GM20431 (cell line): ENCODE results near the gene STK32C.
"Not testable (repeated sequence)": the region's sequence is repeated elsewhere in the genome, so short reads cannot be mapped to it uniquely, and the experiment has no call there.

Experiments
- in situ Hi-C: fragments of 300-500 bp; cut with MseI, MboI; formaldehyde crosslinking; loops from one replicate; pipeline ENCODE4 v1.15.0; 2020; ENCODE audit warnings: low sequenced_read_pairs; ENCODE audit not compliant: unreplicated experiment

Gene STK32C

GRCh38 chr10:132321726-132322125 lies 14.0 kb upstream of the STK32C start:
- in situ Hi-C loops = no loop called here

- in situ Hi-C loops = no loop called here
Observed at GRCh38 chr10:132320654-132321469, 13.1 kb upstream of the STK32C start.

- in situ Hi-C loops = no loop called here
Observed at GRCh38 chr10:132319853-132320653, 12.3 kb upstream of the STK32C start.

DNA sequence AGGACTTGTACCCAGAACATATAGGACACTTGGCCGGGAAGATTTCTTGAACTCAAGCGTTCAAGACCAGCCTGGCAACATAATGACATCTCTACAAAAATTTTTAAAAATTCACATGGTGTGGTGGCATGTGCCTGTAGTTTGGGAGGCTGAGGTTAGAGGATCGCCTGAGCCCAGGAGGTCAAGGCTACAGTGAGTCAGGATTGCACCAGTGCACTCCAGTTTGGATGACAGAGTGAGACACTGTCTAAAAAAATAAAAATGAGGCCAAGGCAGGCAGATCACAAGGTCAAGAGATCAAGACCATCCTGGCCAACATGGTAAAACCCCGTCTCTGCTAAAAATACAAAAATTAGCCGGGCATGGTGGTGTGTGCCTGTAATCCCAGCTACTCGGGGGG lies 9.7 kb upstream of the STK32C start:
- in situ Hi-C loops = not testable (repeated sequence)

DNA sequence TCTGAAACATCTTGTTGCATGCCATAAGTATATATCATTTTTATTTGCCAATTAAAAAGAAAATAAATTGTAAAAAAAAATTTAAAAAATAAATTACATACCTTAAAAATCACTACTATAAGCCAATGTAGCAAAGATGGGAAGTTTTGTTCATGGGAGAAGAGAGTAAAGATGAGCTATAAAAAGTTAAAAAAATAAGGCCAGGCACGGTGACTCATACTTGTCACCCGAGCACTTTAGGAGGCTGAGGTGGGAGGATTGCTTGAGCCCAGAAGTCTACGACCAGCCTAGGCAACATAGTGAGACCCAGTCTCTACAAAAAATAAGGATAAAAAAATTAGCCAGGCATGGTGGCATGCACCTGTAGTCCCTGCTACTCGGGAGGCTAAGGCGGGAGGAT lies 8.4 kb upstream of the STK32C start:
- in situ Hi-C loops = no loop called here

DNA sequence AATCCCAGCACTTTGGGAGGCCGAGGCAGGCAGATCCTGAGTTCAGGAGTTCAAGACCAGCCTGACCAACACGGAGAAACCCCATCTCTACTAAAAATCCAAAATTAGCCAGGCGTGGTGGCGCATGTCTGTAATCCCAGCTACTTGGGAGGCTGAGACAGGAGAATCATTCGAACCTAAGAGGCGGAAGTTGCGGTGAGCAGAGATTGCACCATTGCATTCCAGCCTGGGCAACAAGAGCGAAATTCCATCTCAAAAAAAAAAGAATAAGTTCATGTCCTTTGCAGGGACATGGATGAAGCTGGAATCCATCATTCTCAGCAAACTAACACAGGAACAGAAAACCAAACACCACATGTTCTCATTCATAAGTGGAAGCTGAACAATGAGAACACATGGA lies 7.1 kb upstream of the STK32C start:
- in situ Hi-C loops = not testable (repeated sequence)

- in situ Hi-C loops = no loop called here
Observed at GRCh38 chr10:132314336-132314735, 6.6 kb upstream of the STK32C start.

GRCh38 chr10:132313865-132314264 lies 6.1 kb upstream of the STK32C start:
- in situ Hi-C loops = no loop called here

DNA sequence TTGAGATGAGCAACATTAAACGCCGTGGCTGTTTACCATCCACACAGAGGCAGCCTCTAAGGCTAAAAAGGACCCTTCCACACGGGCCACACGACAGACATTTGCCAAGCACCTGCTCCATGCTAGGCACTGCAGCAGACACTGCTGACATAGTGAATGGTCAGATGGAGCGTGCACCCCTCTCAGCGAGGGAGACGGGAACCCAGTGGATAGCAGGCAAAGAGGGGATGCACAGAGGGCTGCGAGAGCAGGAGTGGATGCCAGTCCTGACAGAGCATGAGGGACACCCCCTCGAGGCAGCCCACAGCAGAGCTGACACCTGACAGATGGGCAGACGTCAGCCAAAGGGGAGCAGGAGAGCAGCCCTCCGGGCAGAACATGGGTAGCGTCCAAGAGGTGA lies 5.6 kb upstream of the STK32C start:
- in situ Hi-C loops = no loop called here

DNA sequence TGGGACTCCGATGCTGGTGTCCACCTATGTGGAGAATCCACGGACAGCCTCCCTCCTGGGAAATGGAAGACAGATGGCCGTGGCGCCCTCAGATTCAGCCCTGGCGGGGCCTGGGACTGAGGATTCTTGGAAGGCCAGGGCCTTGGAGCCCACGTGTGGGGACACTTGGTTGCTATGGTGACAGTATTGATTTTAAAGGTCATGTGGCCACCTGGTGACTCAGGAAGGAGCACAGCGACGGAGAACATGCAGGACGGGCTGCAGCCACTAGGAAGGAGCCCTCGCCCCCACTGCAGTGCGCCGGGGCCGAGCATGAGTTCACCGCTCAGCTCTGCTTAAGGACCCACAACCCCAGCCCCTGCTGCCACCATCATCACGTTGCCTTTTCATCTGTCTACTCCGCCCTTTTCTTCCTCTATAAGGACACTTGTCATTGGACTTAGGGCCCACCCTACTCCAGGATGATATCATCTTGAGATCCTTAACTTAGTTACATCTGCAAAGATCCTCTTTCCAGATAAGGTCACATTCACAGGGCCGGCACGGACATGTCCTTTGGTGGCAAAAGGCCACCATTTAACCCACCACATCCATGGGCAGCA lies 3.7 kb upstream of the STK32C start:
- in situ Hi-C loops = no loop called here

DNA sequence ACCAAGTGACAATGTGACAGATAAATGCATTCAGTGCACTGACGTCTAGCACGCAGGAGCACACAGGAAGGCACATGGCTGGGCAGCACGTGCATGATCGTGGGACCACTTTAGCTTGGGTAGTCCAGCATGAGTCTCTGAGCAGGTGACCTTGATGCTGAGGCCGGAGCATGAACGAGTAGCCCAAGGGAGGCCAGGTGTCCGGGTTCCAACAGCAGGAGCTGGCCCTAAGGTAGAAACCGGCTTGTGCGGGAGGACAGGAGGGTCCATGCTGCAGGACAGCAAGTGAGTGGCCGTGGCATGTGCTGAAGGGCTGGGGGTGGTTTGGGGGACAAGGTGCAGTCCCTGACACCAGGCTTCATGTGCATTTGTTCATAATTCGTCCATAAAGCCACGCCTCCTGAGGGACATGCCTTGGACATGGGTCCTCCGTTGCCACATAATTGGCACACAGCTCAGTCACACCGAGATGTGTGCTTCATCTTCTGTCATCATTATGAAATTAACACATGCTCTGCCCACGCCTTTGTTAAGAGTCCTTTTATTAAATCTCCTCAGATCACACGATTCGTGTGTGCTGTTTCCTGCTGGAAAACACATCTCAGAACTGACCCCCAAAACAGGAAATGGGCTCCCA lies 3.1 kb upstream of the STK32C start:
- in situ Hi-C loops = no loop called here

GRCh38 chr10:132309879-132310591 lies 2.3 kb upstream of the STK32C start:
- in situ Hi-C loops = no loop called here

- in situ Hi-C loops = no loop called here
Observed at GRCh38 chr10:132309471-132309865, 1.7 kb upstream of the STK32C start.

GRCh38 chr10:132308587-132309470 lies 1.1 kb upstream of the STK32C start:
- in situ Hi-C loops = no loop called here

DNA sequence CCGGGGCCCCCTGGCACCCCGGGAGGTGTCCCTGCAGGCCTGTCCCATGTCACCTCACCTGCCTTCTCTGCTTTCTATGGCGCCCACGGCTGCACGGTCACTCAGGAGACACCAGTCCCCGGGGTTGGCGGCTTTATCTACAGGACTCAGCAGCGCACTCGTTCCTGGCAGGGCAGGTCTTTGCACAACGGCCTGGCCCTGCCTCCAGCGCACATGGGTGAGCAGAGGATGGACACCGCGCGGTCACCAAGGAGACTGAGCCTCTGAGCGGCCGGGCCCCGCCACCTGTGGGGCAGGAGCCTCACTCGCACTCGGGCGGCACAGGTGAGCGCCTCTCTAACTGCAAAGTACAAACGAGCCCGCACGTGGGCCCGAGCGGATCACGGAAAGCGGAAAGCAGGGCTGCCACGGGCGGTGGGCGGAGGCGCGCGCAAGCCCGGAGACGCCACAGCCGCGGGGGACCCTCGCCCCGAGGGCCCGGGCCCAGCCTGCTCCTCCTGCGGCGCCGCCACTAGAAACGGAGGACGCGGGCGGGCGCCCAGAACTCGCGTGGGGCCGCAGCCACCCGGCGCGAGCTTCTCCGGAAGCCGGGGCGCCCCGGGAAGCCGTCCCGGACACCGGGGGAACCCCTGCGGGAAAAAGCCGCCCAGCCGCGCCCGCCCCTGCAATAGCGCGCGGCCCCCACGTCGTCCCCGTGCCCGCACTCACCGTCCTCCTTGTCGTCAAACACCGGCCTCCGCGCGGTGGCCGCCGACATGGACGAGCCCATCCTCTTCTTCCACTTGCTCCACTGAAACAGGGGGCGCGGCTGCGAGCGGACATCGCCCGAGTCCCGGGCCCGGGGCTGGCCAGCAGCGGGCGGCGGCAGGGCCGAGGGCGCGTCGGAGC lies 642 bp downstream of the STK32C start:
- in situ Hi-C loops = no loop called here

GRCh38 chr10:132306343-132306685 lies 1.4 kb downstream of the STK32C start:
- in situ Hi-C loops = no loop called here

DNA sequence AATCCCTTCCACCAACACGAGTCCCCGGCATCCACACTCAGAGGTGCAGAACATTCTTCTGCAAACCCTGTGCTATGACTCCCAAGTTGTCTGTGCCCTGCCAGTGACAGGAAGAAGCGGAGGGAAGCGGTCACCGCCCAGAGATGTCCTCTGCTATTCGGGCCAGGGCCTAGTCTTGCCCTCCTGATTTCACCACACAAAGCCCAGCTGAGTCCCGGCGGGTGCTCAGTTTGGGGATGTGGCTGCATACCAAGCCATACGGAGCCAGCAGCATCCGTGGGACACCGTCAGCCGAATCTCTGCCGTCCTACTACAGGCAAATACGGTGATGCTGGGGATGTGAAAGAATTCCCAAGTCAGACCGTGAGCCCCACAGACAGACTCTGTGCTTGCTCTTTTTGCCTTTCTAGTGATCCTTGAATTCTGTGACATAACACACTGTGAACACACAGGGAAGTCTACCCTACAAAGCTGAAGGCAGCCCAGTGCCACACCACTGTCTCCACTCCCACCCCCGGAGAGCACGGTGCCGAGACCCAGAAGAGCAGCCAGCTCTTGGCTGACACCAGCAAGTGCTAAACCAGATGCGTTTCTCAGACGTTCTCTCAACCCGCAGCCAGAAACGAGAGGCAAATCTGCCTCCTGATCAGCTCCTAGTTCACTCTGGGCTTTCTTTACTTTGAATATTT lies 2.0 kb downstream of the STK32C start:
- in situ Hi-C loops = no loop called here
